H1 (cell line): ENCODE measurements around the gene CAPN10. TPM values are rescaled to one million over a fixed set of nuclear protein-coding genes. Genes with fewer than 3 reads are reported as not detected.

Experiments used
- CTCF ChIA-PET: fragments of 300-600 bp; sonication (Branson Sonifier 250); formaldehyde crosslinking; loops from one replicate; lab custom pipeline; 2021; ENCODE audit not compliant: partially characterized antibody; lab: Charles Lee
- POLR2A ChIA-PET: fragments of 300-600 bp; sonication (Branson Sonifier 250); formaldehyde crosslinking; loops from one replicate; lab custom pipeline; 2021; ENCODE audit warnings: inconsistent platforms; ENCODE audit not compliant: partially characterized antibody; lab: Charles Lee
- DNase-seq, 2 experiments: peaks; one replicate each; pipeline versions ENCODE4 v3.0.0 to v3.0.0-alpha.2; 2010 to 2022; ENCODE audit warnings: low spot score in 2 of 2, low read depth in 1 of 2, mixed read lengths in 1 of 2
- FAIRE-seq: peaks from 2 replicates; lab custom pipeline; 2011; peaks lifted over from hg19 to GRCh38; lab: Jason Lieb, UNC
- H2AFZ ChIP-seq: 2 replicates; pipeline ENCODE4 v1.8.1; 2012; ENCODE audit warnings: low read length, inconsistent platforms
- H2AK5ac ChIP-seq: 2 replicates; pipeline ENCODE4 v1.6.1; 2013; ENCODE audit warnings: low read depth, low read length
- H2BK120ac ChIP-seq: replicated peaks from 2 replicates; pipeline ENCODE3; 2013; ENCODE audit warnings: low read depth, low read length, inconsistent platforms
- H2BK12ac ChIP-seq: 2 replicates; pipeline ENCODE4 v1.6.1; 2013; ENCODE audit warnings: low read depth, low read length
- H2BK15ac ChIP-seq: 2 replicates; pipeline ENCODE4 v1.6.1; 2013; ENCODE audit warnings: low read length
- H2BK20ac ChIP-seq: 2 replicates; pipeline ENCODE4 v1.6.1; 2013; ENCODE audit warnings: low read length
- H2BK5ac ChIP-seq: 2 replicates; pipeline ENCODE4 v1.6.1; 2013; ENCODE audit warnings: low read depth, low read length
- H3K14ac ChIP-seq: 2 replicates; pipeline ENCODE4 v1.6.1; 2013; ENCODE audit warnings: inconsistent platforms; ENCODE audit not compliant: insufficient read length
- H3K18ac ChIP-seq: 2 replicates; pipeline ENCODE4 v1.6.1; 2013; ENCODE audit warnings: low read length; ENCODE audit errors: extremely low read depth
- H3K23ac ChIP-seq: 2 replicates; pipeline ENCODE4 v1.6.1; 2013; ENCODE audit warnings: inconsistent platforms; ENCODE audit not compliant: insufficient read length
- H3K23me2 ChIP-seq: 2 replicates; pipeline ENCODE4 v1.6.1; 2013; ENCODE audit warnings: low read depth, low read length
- H3K27ac ChIP-seq: 2 replicates; pipeline ENCODE4 v1.6.1; 2011; ENCODE audit warnings: low read depth, low read length, inconsistent platforms
- H3K27me3 ChIP-seq, 4 experiments: replicated peaks in 1 of 4; 1 replicate in 1 of 4; 2 replicates in 3 of 4; pipeline versions ENCODE4 v1.6.1 to v1.8.1; 2011 to 2013; ENCODE audit warnings: low read length in 3 of 4, mild to moderate bottlenecking in 3 of 4, inconsistent platforms in 2 of 4, mixed read lengths in 2 of 4, moderate library complexity in 1 of 4; ENCODE audit not compliant: control insufficient read depth in 3 of 4, insufficient read depth in 3 of 4; ENCODE audit errors: extremely low read depth in 1 of 4
- H3K36me3 ChIP-seq, 4 experiments: 2 replicates each; pipeline versions ENCODE4 v1.6.1 to v1.8.1; 2011 to 2013; ENCODE audit warnings: mild to moderate bottlenecking in 4 of 4, low read length in 3 of 4, moderate library complexity in 2 of 4, control low read depth in 1 of 4, inconsistent platforms in 1 of 4; ENCODE audit not compliant: insufficient read depth in 4 of 4, control insufficient read depth in 2 of 4
- H3K4ac ChIP-seq: replicated peaks from 2 replicates; pipeline ENCODE3; 2013; ENCODE audit warnings: low read length, low read depth, mixed read lengths, inconsistent platforms; ENCODE audit not compliant: insufficient read length
- H3K4me1 ChIP-seq, 4 experiments: replicated peaks in 1 of 4; 1 replicate in 1 of 4; 2 replicates in 3 of 4; pipeline versions ENCODE4 v1.6.1 to v1.8.1; 2011 to 2013; ENCODE audit warnings: low read length in 3 of 4, inconsistent platforms in 2 of 4, mixed read lengths in 1 of 4; ENCODE audit not compliant: insufficient read depth in 4 of 4, control insufficient read depth in 3 of 4
- H3K4me2 ChIP-seq, 2 experiments: 2 replicates each; pipeline versions ENCODE4 v1.6.1 to v1.8.1; 2011 to 2013; ENCODE audit warnings: low read depth in 2 of 2, low read length in 2 of 2, control low read depth in 1 of 2, inconsistent platforms in 1 of 2, mild to moderate bottlenecking in 1 of 2; ENCODE audit not compliant: insufficient read depth in 1 of 2
- H3K4me3 ChIP-seq, 4 experiments: fragments of 200-600, 300-600 bp in 1 of 4; sonication (generic), shearing (Covaris generic), sonication (Bioruptor Twin) in 1 of 4; 2 replicates each; pipeline versions ENCODE4 v1.5.1 to v1.8.1; 2011 to 2016; ENCODE audit warnings: low read length in 4 of 4, low read depth in 3 of 4, control low read depth in 2 of 4, inconsistent platforms in 2 of 4, mild to moderate bottlenecking in 2 of 4, mixed read lengths in 1 of 4, moderate library complexity in 1 of 4; ENCODE audit not compliant: insufficient read depth in 2 of 4; ENCODE audit errors: extremely low read depth in 1 of 4
- H3K56ac ChIP-seq: replicated peaks from 2 replicates; pipeline ENCODE3; 2013; ENCODE audit warnings: low read depth, mild to moderate bottlenecking, mixed read lengths, low read length, inconsistent platforms; ENCODE audit not compliant: insufficient read length
- H3K79me1 ChIP-seq: 2 replicates; pipeline ENCODE4 v1.6.1; 2013; ENCODE audit warnings: low read depth, low read length, control low read depth
- H3K79me2 ChIP-seq, 2 experiments: 2 replicates each; pipeline versions ENCODE4 v1.6.1 to v1.8.1; 2012 to 2013; ENCODE audit warnings: low read length in 2 of 2, mild to moderate bottlenecking in 2 of 2, inconsistent platforms in 1 of 2; ENCODE audit not compliant: insufficient read depth in 2 of 2, control insufficient read depth in 1 of 2
- H3K9ac ChIP-seq, 4 experiments: replicated peaks in 1 of 4; 1 replicate in 1 of 4; 2 replicates in 3 of 4; pipeline versions ENCODE4 v1.6.1 to v1.8.1; 2011 to 2013; ENCODE audit warnings: low read depth in 3 of 4, low read length in 3 of 4, control low read depth in 2 of 4, mild to moderate bottlenecking in 2 of 4, moderate library complexity in 2 of 4, inconsistent platforms in 1 of 4; ENCODE audit errors: extremely low read depth in 1 of 4
- H3K9me3 ChIP-seq, 2 experiments: 2 replicates each; pipeline versions ENCODE4 v1.6.1 to v1.8.1; 2012 to 2013; ENCODE audit warnings: mild to moderate bottlenecking in 2 of 2, moderate library complexity in 2 of 2, control low read depth in 1 of 2, inconsistent platforms in 1 of 2, low read depth in 1 of 2, low read length in 1 of 2, mixed read lengths in 1 of 2; ENCODE audit not compliant: insufficient read depth in 2 of 2
- H4K20me1 ChIP-seq, 2 experiments: replicated peaks in 1 of 2; 2 replicates each; pipeline versions ENCODE3 to v1.8.1; 2011 to 2013; ENCODE audit warnings: inconsistent platforms in 2 of 2, low read length in 2 of 2, mild to moderate bottlenecking in 1 of 2; ENCODE audit not compliant: insufficient read depth in 2 of 2, control insufficient read depth in 1 of 2
- H4K5ac ChIP-seq: 2 replicates; pipeline ENCODE4 v1.6.1; 2013; ENCODE audit warnings: low read length, low read depth, mixed read lengths, inconsistent platforms; ENCODE audit not compliant: insufficient read length
- H4K8ac ChIP-seq: 2 replicates; pipeline ENCODE4 v1.8.0; 2013; ENCODE audit warnings: mild to moderate bottlenecking, moderate library complexity, low read length, inconsistent platforms; ENCODE audit not compliant: insufficient read depth; ENCODE audit errors: extremely low read depth
- H4K91ac ChIP-seq: replicated peaks from 2 replicates; pipeline ENCODE3; 2013; ENCODE audit warnings: low read length, mixed read lengths, inconsistent platforms; ENCODE audit not compliant: insufficient read length
- SIN3A ChIP-seq, 2 experiments: IDR thresholded peaks in 1 of 2; conservative IDR thresholded peaks in 1 of 2; 2 replicates each; pipeline ENCODE4 v1.6.1; 2011 to 2012; ENCODE audit warnings: low read length in 2 of 2, improper control_type of control experiment in 1 of 2, low read depth in 1 of 2, mild to moderate bottlenecking in 1 of 2
- SIRT6 ChIP-seq: IDR thresholded peaks from one replicate; pipeline ENCODE4 v1.7.1; 2012; ENCODE audit warnings: low read length, inconsistent platforms
- SP4 ChIP-seq: IDR thresholded peaks from 2 replicates; pipeline ENCODE4 v1.6.1; 2012; ENCODE audit warnings: low read length, inconsistent platforms
- WGBS, 2 experiments: shearing (Covaris generic) in 1 of 2; methylation state at CpG; one replicate each; pipeline versions ENCODE4 v1.1.6 to v1.1.7; 2013 to 2015; ENCODE audit warnings: low lambda C conversion rate in 2 of 2, mixed read lengths in 2 of 2, inconsistent platforms in 1 of 2, low coverage in 1 of 2, missing lambda C conversion rate in 1 of 2; ENCODE audit not compliant: insufficient replicate concordance in 2 of 2, insufficient coverage in 1 of 2, insufficient read length in 1 of 2; ENCODE audit errors: extremely low coverage in 1 of 2, missing lambda C conversion rate in 1 of 2; 5-methylcytosine and 5-hydroxymethylcytosine counted together
- polyA plus RNA-seq, 7 experiments: library from polyadenylated mRNA; depleted of rRNA in 3 of 7; stranded (reverse) in 5 of 7; unstranded in 2 of 7; fragments of >200 nt in 5 of 7; fragments of 200-250 nt in 2 of 7; gene quantifications; 1 replicate in 5 of 7; 2 replicates in 1 of 7; 4 replicates in 1 of 7; pipeline versions ENCODE4 v1.2.1 to v1.2.3, GENCODE V29; 2011 to 2013; ENCODE audit warnings: missing spikeins in 2 of 7, mixed read lengths in 2 of 7
- total RNA-seq: library from RNA; stranded (reverse); fragmentation: NEBNext Ultra II Directional; extraction: Animal tissue kit (Norgen Biotek cat#: 25700); gene quantifications from 2 replicates; pipeline ENCODE4 v1.2.1, GENCODE V29; 2021

The CAPN10 gene
- total and polyA plus RNA-seq, 2 of the 8 experiments (the other 6 are each of a cell fraction or from before 2014, with no cell fraction given), result 30.7 to 39.8 TPM

DNA sequence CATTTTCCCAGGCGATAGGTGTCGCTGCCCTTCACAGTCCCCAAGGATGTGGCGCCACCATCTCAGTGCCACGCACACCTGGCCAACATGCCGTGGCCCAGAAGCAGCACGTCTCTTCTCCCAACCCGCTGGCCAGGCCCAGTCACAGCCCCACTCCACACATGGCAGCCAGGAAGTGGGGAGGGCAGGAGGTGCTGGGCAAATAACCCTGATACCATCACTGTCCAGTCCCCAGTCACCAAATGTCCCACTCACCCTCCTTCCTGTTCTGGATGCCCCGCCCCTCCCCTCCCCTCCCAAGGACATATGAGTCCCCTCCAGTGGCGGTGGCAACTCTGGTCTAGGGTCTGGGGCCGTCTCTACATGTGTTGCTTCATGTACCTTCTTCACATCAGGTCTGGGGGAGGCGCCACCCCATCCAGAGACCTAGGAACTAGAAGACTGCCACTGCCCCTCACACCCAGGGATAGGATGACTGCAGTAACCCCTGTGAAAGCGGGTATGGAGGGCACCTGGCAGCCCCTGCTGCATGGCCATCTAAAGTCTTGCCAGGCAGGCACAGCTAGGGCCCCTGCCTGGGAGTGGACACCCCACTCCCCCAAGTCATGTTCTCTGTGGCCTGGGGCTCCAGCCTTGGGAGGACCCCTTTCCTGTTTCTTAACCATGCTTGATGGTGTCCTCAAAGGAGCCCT lies 7.3 kb upstream of the CAPN10 start:
- FAIRE-seq (no peak), DNase-seq (no peak)
- H3K9ac ChIP-seq, result no peak overlapping the region
- H2AFZ ChIP-seq, result no peak overlapping the region
- POLR2A ChIA-PET, result interaction anchor here (1.1 to 1.2 kb wide), 2 partner anchors 16 to 143 kb away, joined by 3 read pairs; partner anchors contain the start of gene GPC1
- H3K36me3 ChIP-seq, result no peaks in the 10 kb centered on the region
- WGBS, 2 experiments, result 84% methylated on average over 9 of the region's 12 CpGs; no CpG with 5 or more reads in 1 of the 2 experiments
- no peak overlapping the region for H4K91ac ChIP-seq
- H4K20me1 ChIP-seq, result peaks cover 12 to 19% of the 10 kb centered on the region in 2 experiments
- TF ChIP-seq SP4 (no peak), SIN3A (conservative IDR thresholded peaks at IDR 0.05 in 1 of 2, IDR thresholded peaks at IDR 0.05 in 1 of 2; ENCODE audit: low read depth in 1 of 2, low read length in 2 of 2) (no peak), SIRT6 (no peak)
- H3K4me2 ChIP-seq, result no peak overlapping the region
- no peak overlapping the region for H3K56ac ChIP-seq
- CTCF ChIA-PET, result interaction anchor here (0.7 to 4.8 kb wide), 11 partner anchors 8 to 124 kb away, joined by 3 to 37 read pairs (median 4); partner anchors contain the start of gene RNPEPL1
- no peak overlapping the region for H2BK120ac ChIP-seq
- no peak overlapping the region for H2BK12ac ChIP-seq
- H2BK20ac ChIP-seq, result no peak overlapping the region
- no peaks in the 10 kb centered on the region for H3K23me2 ChIP-seq
- H3K27ac ChIP-seq, result no peak overlapping the region
- no peaks in the 10 kb centered on the region for H3K9me3 ChIP-seq
- H4K8ac ChIP-seq, result no peak overlapping the region; the same call in 1 of the 2 replicates
- H3K4me3 ChIP-seq, result no peak overlapping the region
- H3K79me2 ChIP-seq, result 0 out of 4 replicates have a peak, but pooled peaks cover 0 to 5% of the 10 kb centered on the region in 2 experiments
- no peak overlapping the region for H3K23ac ChIP-seq
- H4K5ac ChIP-seq, result no peak overlapping the region
- peaks cover 0 to 9% (median 0%) of the 10 kb centered on the region in 4 experiments; a peak in 2 of 7 replicates for H3K4me1 ChIP-seq
- no peaks in the 10 kb centered on the region for H3K27me3 ChIP-seq
- no peak overlapping the region for H3K4ac ChIP-seq
- H2BK15ac ChIP-seq, result no peak overlapping the region
- H3K18ac ChIP-seq, result no peak overlapping the region; the same call in 1 of the 2 replicates
- H3K79me1 ChIP-seq, result peaks cover 7% of the 10 kb centered on the region
- H3K14ac ChIP-seq, result no peak overlapping the region
- H2BK5ac ChIP-seq, result no peak overlapping the region
- no peak overlapping the region; the same call in 1 of the 2 replicates for H2AK5ac ChIP-seq
